RWPE1 (cell line): ENCODE measurements around the gene CHN2.

ENCODE experiments used
- CTCF ChIA-PET: fragments of 350-600 bp; sonication (Branson Sonifier 250); formaldehyde crosslinking; extraction: SDS; loops from one replicate; lab custom pipeline; 2021; lab: Yijun Ruan, JAX
- POLR2A ChIA-PET: fragments of 400-600 bp; formaldehyde crosslinking; extraction: SDS; loops from one replicate; lab custom pipeline; 2020; ENCODE audit warnings: antibody characterized with exemption; ENCODE audit not compliant: low non-redundant PET; lab: Yijun Ruan, JAX
- DNase-seq: peaks from one replicate; pipeline ENCODE4 v3.0.0; 2012; ENCODE audit warnings: low spot score
- H3K27ac ChIP-seq: fragments of 450-650 bp; 2 replicates; pipeline ENCODE4 v1.5.1; 2017
- TF ChIP-seq, protein P1 (sequence below): fragments of 450-650 bp; conservative IDR thresholded peaks from 2 replicates; pipeline ENCODE4 v1.5.1; 2017; ENCODE audit warnings: low read depth, mild to moderate bottlenecking

The CHN2 gene

DNA sequence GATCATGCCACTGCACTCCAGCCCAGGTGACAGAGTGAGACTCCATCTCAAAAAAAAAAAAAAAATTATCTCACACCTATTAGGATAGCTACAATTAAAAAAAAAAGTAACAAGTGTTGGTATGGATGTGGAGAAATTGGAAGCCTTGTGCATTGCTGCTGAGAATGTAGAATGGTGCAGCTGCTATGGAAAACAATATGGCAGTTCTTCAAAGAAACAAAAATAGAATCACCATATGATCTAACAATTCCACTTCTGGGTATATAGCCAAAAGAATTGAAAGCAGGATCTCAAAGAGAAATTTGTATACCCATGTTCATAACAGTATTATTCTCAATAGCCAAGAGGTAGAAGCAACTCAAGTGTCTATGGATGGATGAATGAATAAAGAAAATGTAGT lies 225.4 kb downstream of the CHN2 start:
- POLR2A ChIA-PET = no interaction called here
- no peak overlapping the region for H3K27ac ChIP-seq
- CTCF ChIA-PET = no interaction called here
- DNase-seq = no peak
- TF ChIP-seq, protein P1, sequence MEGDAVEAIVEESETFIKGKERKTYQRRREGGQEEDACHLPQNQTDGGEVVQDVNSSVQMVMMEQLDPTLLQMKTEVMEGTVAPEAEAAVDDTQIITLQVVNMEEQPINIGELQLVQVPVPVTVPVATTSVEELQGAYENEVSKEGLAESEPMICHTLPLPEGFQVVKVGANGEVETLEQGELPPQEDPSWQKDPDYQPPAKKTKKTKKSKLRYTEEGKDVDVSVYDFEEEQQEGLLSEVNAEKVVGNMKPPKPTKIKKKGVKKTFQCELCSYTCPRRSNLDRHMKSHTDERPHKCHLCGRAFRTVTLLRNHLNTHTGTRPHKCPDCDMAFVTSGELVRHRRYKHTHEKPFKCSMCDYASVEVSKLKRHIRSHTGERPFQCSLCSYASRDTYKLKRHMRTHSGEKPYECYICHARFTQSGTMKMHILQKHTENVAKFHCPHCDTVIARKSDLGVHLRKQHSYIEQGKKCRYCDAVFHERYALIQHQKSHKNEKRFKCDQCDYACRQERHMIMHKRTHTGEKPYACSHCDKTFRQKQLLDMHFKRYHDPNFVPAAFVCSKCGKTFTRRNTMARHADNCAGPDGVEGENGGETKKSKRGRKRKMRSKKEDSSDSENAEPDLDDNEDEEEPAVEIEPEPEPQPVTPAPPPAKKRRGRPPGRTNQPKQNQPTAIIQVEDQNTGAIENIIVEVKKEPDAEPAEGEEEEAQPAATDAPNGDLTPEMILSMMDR = no peak

DNA sequence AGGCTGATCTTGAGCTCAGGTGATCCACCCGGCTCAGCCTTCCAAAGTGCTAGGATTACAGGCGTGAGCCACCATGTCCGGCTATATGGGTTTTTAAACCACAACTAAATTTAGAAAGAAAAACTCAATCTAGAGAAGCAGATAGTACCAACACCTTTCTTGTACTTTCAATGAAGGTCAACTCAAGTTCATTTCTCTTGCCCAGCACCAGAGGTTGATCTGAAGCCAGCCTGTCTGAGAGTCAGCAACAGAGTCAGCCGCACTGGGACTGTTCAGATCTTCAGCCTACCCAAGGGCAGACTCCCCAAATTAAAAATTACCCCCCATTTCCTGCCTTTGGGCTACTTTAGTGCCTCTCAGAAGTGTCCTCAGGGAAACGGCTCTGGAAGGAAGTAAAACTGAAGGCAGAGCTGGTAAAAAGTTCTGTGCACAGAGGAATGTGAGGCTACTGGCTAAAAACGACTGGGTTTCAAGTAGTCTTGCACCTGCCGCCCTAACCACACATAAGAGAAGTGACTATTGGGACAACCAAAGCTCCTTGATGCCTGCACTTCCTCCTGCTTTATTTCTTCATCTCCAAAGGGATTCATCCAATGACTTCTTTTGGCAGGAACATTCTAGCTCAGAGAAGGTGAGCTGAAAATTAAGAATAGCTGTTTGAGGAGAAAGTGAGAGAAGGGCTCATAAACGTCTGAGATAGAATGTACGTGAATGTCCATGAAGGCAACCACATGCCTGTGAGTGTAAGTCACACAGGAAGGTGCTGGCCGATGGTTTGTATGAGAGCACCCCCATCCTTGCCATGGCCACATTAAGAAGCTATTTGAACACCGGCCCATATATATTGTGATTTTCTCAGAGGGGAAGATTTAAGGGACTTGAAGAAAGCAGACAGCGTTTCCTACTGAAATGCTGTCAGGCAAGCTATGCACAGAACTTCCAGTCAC lies 226.7 kb downstream of the CHN2 start:
- DNase-seq = no peak
- H3K27ac ChIP-seq = no peak overlapping the region
- ChIA-PET POLR2A (no interaction called here), CTCF (interaction anchor here (0.7 kb wide), 1 partner anchor 494 kb away, joined by 4 read pairs; no protein-coding TSS in a partner anchor)
- TF ChIP-seq, protein P1 = no peak

DNA sequence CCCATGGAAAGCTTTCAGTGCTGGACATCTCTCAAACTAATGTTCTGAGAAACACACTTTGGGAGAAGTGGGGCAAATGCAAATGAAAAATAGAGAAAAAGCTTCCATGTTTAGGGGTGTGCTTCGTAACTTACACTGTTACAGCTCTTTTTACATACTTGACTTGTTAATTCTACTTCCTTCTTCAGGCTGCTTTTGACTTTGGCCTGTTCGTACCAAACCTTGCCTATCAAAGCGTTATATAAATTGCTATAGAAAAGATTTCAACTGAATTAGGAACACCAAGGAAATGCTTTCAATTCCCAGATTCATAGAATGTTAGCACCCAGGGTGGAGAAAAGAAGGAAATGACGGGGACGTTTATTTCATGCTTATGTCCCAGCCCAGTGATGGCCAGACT lies 228.3 kb downstream of the CHN2 start:
- no peak overlapping the region for H3K27ac ChIP-seq
- POLR2A ChIA-PET = no interaction called here
- CTCF ChIA-PET = interaction anchor here (0.6 to 1.1 kb wide), 2 partner anchors 59 to 233 kb away, joined by 3 read pairs; no protein-coding TSS in a partner anchor
- TF ChIP-seq, protein P1 = no peak
- no peak for DNase-seq

DNA sequence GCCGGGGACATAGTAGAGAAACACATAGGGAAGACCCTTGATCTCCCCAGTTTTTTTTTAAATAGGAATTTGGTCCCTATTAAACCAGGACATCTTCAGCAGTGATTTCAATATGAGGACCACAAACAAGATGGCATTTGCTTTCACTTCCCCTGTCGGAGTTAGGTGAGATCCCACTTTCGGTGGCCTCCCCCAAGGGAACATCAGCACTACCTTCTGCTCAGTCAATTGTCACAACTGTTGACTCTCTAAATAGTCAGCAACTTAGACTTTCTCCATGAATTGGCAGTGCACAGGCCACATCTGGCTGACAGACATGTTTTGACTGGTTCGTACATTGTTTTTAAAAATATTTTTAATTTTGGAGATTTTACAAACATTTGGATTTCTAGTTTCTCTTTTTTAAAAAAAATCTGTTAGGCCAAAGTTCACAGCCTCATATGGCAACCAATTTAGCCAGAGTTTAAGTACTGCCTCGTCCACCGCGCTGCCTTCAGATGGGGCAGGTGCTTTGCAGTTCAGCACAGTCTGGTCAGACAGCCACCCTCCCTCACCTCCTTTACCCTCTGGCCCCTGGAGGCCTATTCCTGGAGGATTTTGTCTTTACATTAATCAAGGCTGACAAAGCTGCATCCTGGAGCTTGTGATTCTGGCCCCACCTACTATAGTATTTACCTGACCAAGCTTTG lies 229.9 kb downstream of the CHN2 start:
- POLR2A ChIA-PET = no interaction called here

DNA sequence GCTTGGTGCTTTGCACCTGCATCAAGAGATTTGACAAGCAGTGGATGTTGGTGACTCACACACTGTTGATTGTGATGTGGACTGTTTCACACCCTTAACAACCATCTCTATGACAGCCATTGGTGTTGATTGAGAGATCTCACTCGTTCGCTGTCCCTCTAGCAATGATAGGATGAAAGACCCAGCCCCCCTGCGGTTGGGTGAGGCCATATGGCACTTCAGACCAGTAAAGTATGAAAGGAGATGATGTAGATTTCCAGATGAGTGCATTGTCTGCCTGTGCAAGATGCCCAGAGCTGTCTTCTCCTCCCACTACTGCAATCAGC lies 230.4 kb downstream of the CHN2 start:
- TF ChIP-seq, protein P1 = no peak
- POLR2A ChIA-PET = no interaction called here
- no peak overlapping the region for H3K27ac ChIP-seq

More for the DNA sequence above, 229.9 kb downstream of the CHN2 start:
- no peak for DNase-seq
- TF ChIP-seq, protein P1 = no peak
- H3K27ac ChIP-seq = no peak overlapping the region
- CTCF ChIA-PET = interaction anchor here (0.6 kb wide), 1 partner anchor 503 kb away, joined by 5 read pairs; no protein-coding TSS in a partner anchor

DNA sequence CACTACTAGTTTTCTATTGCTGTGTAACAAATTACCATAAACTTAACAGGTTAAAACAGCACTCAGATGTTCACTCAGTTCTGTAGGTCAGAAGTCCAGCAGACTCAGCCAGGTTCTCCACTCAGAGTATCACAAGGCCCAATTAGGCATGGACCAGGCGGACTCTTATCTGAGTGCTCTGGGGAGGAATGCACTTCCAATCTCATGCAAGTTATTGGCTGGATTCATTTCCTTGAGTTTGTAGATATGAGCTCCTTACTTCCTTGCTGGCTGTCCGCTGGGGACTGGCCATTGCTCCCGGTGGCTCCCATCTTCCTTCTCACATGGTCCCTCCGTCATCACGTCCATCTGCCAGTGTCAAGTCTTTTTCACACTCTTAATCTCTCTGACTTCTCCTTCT lies 232.0 kb downstream of the CHN2 start:
- no peak for DNase-seq
- POLR2A ChIA-PET = no interaction called here
- H3K27ac ChIP-seq = no peak overlapping the region
- CTCF ChIA-PET = interaction anchor here (0.5 kb wide), 1 partner anchor 101 kb away, joined by 5 read pairs; no protein-coding TSS in a partner anchor
- TF ChIP-seq, protein P1 = no peak

More for the DNA sequence above, 230.4 kb downstream of the CHN2 start:
- CTCF ChIA-PET = interaction anchor here (0.6 kb wide), 1 partner anchor 503 kb away, joined by 5 read pairs; no protein-coding TSS in a partner anchor
- DNase-seq = no peak
